Central memory CD8-positive, alpha-beta T cell (primary cell): ENCODE measurements around the gene ZNF197.

Experiments
- ATAC-seq: fragments of 150-1000 bp; cut with Tn5 transposase; replicated peaks from 2 replicates; pipeline ENCODE4 v1.10.0; 2022; ENCODE audit warnings: mild to moderate bottlenecking, moderate FRiP score, moderate number of reproducible peaks; ENCODE audit not compliant: poor library complexity, severe bottlenecking; ENCODE audit errors: extremely low read depth
- DNase-seq, 2 donors: peaks; one replicate each; pipeline ENCODE4 v3.0.0; 2021; ENCODE audit warnings: low spot score in 2 of 2
- H3K27ac Mint-ChIP-seq: one replicate; pipeline ENCODE4 v1.8.0; 2022; ENCODE audit warnings: low read depth, mild to moderate bottlenecking, moderate library complexity, mixed read lengths
- H3K27me3 Mint-ChIP-seq: one replicate; pipeline ENCODE4 v1.8.0; 2022; ENCODE audit warnings: mixed read lengths
- H3K36me3 Mint-ChIP-seq: one replicate; pipeline ENCODE4 v1.8.0; 2022; ENCODE audit warnings: mild to moderate bottlenecking, moderate library complexity, mixed read lengths; ENCODE audit not compliant: insufficient read depth
- H3K4me1 Mint-ChIP-seq: one replicate; pipeline ENCODE4 v1.8.0; 2022; ENCODE audit warnings: mixed read lengths
- H3K4me3 Mint-ChIP-seq: one replicate; pipeline ENCODE4 v1.8.0; 2022; ENCODE audit warnings: mild to moderate bottlenecking, moderate library complexity, mixed read lengths
- H3K9me3 Mint-ChIP-seq: one replicate; pipeline ENCODE4 v1.8.0; 2022; ENCODE audit warnings: mixed read lengths

Gene ZNF197

GRCh38 chr3:44632193-44632592 is 7.4 kb downstream of the ZNF197 start:
- Mint-ChIP-seq H3K27ac (no peak overlapping the region), H3K36me3 (peaks cover 28% of the 10 kb centered on the region), H3K9me3 (peaks cover 7% of the 10 kb centered on the region), H3K27me3 (no peaks in the 10 kb centered on the region), H3K4me1 (peaks cover 32% of the 10 kb centered on the region), H3K4me3 (no peak overlapping the region)
- no peak for DNase-seq
- no peak for ATAC-seq

GRCh38 chr3:44642337-44642736 is 17.5 kb downstream of the ZNF197 start:
- Mint-ChIP-seq H3K4me3 (no peak overlapping the region), H3K9me3 (peaks cover 21% of the 10 kb centered on the region), H3K27me3 (no peaks in the 10 kb centered on the region), H3K36me3 (peaks cover 29% of the 10 kb centered on the region), H3K27ac (no peak overlapping the region), H3K4me1 (peaks cover 6% of the 10 kb centered on the region)
- DNase-seq = no peak
- no peak for ATAC-seq

- H3K27me3 Mint-ChIP-seq = no peaks in the 10 kb centered on the region
- no peak overlapping the region for H3K27ac Mint-ChIP-seq
Measured at GRCh38 chr3:44643024-44643423, 18.2 kb downstream of the ZNF197 start.

DNA sequence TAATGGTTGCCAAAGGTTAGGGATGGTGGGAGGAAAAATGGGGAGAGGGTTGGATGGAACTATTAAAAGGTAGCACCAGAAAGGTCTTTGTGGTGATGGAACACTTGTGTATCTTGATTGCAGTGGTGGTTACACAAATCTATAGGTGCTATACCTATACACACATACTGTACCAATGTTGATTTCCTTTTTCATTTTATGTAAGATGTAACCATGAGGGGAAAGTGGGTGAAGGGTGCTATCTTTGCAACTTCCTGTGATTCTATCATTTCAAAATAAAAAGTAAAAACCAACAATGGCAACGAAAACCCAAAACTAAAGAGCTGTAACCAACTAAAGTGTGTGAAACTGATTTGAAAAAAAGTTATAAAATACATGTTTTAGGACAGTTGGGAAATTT is 22.9 kb downstream of the ZNF197 start:
- peaks cover 16% of the 10 kb centered on the region for H3K4me1 Mint-ChIP-seq
- peaks cover 9% of the 10 kb centered on the region for H3K36me3 Mint-ChIP-seq
- H3K9me3 Mint-ChIP-seq = no peaks in the 10 kb centered on the region
- H3K4me3 Mint-ChIP-seq = peak overlapping the region; percentile 76
- H3K27me3 Mint-ChIP-seq = no peaks in the 10 kb centered on the region
- DNase-seq (no peak), ATAC-seq (no peak)
- H3K27ac Mint-ChIP-seq = peak overlapping the region; percentile 65

More at GRCh38 chr3:44643024-44643423, 18.2 kb downstream of the ZNF197 start:
- Mint-ChIP-seq H3K36me3 (peaks cover 22% of the 10 kb centered on the region), H3K4me1 (peaks cover 11% of the 10 kb centered on the region), H3K4me3 (no peak overlapping the region), H3K9me3 (peaks cover 21% of the 10 kb centered on the region)
- ATAC-seq = no peak
- DNase-seq = no peak

DNA sequence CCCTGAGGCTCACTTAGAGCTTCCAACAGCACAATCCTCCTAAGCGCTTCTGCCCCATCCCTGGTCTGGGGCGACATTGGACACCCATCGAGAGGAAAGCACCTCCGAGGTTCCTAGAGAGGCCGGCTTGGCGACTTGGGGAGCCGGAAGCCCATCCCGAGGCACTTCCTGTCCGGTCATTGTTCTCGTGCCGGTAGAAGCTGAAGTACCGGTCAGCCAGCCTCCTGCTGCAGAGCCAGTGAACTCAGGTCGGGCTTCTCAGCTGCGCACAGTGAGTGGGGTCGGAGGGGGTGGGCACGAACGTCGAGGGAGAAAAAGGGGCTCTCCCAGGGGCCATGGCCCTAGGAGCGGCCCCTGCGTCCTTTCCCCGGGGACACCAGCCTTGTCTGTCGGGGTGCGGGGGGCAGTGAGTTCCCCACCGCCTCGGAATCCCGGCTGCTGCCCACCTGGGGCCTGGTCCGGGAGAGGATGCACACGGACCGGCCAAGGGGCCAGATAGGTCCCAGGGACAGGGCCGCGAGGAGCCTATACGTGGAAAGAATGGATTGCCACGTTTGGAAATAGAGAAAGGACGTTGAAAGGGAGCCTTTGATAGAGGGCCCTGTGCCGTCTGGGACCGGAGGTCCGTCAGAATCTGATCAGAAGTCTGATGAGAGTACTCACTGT is 23.9 kb downstream of the ZNF197 start, which contains the start of gene ZNF35:
ZNF35 (plus strand) TSS at position 169 of the 666 bp plus-strand sequence. CDS start 2,336 bp downstream, outside the sequence.
- Mint-ChIP-seq H3K36me3 (peaks cover 9% of the 10 kb centered on the region), H3K9me3 (peaks cover under 1% of the 10 kb centered on the region), H3K27me3 (no peaks in the 10 kb centered on the region), H3K27ac (peak within 1 kb of the TSS; percentile 65), H3K4me3 (peak within 1 kb of the TSS; percentile 76), H3K4me1 (peaks cover 16% of the 10 kb centered on the region)
- peak in 1 of 2 donors; percentile 10 for DNase-seq
- ATAC-seq = no peak

DNA sequence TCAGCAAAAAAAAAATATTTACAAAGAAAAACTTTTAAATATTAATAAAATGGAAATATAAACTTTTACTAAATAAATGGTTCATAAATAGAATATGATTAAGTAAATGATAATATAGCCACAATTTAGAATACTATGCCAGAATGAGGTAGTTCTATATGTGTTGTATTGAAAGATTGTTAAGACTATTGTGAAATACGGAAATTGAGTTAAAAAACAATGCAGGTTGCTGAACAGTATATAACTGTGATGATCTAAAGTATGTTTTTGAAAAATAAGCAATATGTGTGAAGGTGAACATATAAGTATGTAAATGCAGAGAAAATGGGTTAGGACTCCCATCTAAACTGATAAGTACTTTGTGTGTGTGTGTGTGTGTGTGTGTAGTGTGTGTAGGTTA is 24.9 kb downstream of the ZNF197 start:
- Mint-ChIP-seq H3K4me3 (no peak overlapping the region), H3K4me1 (peaks cover 16% of the 10 kb centered on the region), H3K27ac (no peak overlapping the region), H3K36me3 (peaks cover 9% of the 10 kb centered on the region), H3K9me3 (peaks cover 6% of the 10 kb centered on the region), H3K27me3 (no peaks in the 10 kb centered on the region)
- DNase-seq = no peak
- no peak for ATAC-seq

DNA sequence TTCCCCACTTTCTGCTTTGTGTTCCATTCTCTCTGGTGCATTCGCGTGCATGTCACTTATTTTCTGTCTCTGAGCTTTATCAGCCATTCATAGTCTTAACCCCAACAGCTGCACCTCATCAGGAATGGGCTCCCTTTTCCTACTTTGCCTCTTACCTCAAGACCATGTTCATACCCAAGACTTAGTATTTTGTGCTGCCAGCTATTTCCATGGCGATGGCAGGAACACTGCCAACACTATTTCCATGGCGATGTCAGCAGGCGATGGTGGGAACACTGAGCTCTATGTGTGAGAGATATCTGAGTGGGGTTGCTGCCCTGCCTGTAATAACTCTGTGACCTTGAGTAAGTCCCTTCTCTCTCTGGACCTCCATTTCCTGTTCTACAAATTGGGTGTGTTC is 29.2 kb downstream of the ZNF197 start:
- ATAC-seq = no peak
- no peak overlapping the region for H3K27ac Mint-ChIP-seq
- H3K4me1 Mint-ChIP-seq = peaks cover 3% of the 10 kb centered on the region
- DNase-seq = no peak
- no peaks in the 10 kb centered on the region for H3K27me3 Mint-ChIP-seq
- no peak overlapping the region for H3K4me3 Mint-ChIP-seq
- peaks cover 27% of the 10 kb centered on the region for H3K9me3 Mint-ChIP-seq
- H3K36me3 Mint-ChIP-seq = peaks cover 23% of the 10 kb centered on the region

- Mint-ChIP-seq H3K36me3 (peaks cover 19% of the 10 kb centered on the region), H3K9me3 (peaks cover 23% of the 10 kb centered on the region)
- ATAC-seq = no peak
Measured at GRCh38 chr3:44659015-44659414, 34.2 kb downstream of the ZNF197 start.

DNA sequence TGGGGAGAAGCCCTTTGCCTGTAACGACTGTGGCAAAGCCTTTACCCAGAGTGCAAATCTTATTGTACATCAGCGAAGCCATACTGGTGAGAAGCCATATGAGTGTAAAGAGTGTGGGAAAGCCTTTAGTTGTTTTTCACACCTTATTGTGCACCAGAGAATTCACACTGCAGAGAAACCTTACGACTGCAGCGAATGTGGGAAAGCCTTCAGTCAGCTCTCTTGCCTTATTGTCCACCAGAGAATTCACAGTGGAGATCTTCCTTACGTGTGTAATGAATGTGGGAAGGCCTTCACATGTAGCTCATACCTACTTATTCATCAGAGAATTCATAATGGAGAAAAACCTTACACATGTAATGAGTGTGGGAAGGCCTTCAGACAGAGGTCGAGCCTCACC is 34.6 kb downstream of the ZNF197 start:
- H3K9me3 Mint-ChIP-seq = peaks cover 21% of the 10 kb centered on the region
- H3K4me1 Mint-ChIP-seq = peaks cover 3% of the 10 kb centered on the region
- DNase-seq (no peak), ATAC-seq (no peak)
- no peaks in the 10 kb centered on the region for H3K27me3 Mint-ChIP-seq
- H3K27ac Mint-ChIP-seq = no peak overlapping the region
- H3K36me3 Mint-ChIP-seq = peaks cover 19% of the 10 kb centered on the region
- no peak overlapping the region for H3K4me3 Mint-ChIP-seq

More at GRCh38 chr3:44659015-44659414, 34.2 kb downstream of the ZNF197 start:
- H3K4me1 Mint-ChIP-seq = no peaks in the 10 kb centered on the region
- no peaks in the 10 kb centered on the region for H3K27me3 Mint-ChIP-seq
- H3K27ac Mint-ChIP-seq = no peak overlapping the region
- no peak for DNase-seq
- no peak overlapping the region for H3K4me3 Mint-ChIP-seq

DNA sequence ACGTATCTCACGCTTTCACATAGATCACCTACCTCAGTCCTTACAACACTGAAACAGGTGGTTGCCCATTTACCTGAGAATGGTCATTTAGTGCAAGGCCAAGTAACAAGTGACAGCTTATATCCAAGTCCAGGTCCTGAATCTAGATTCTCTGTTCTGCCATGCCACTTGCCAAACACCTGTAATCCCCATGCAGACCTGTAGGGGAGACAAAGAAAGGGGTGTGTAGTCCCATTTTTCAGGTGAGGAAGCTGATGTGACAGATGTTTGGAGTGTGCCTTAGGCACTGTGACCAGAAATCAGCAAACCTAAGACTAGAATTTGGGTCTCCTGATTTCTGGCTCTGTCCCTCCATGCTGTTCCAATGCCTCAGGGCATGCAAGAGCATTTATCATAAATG is 36.4 kb downstream of the ZNF197 start:
- Mint-ChIP-seq H3K9me3 (peaks cover 28% of the 10 kb centered on the region), H3K27me3 (peaks cover under 1% of the 10 kb centered on the region)

DNA sequence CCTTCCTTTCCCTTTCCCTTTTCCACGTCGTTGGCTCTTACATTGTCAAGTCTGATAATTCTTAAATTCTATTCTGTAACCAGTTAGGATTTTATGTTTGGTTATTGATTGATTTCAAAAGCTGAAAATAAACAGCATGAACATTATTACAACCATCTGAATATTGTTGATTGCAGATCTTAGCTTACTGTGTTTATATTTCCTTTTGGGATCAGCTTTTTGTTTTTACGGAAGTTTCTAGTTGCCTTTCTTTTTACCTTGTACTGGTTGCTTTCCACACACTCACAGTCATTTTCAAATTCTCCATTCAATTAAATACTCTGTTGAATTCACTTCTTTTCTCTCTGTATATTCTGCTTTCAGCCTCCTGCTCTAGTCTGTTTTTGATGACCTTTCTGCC is 40.3 kb downstream of the ZNF197 start:
- Mint-ChIP-seq H3K9me3 (peaks cover 7% of the 10 kb centered on the region), H3K36me3 (peaks cover 1% of the 10 kb centered on the region), H3K4me1 (peaks cover 5% of the 10 kb centered on the region), H3K27ac (no peak overlapping the region), H3K27me3 (peaks cover 6% of the 10 kb centered on the region), H3K4me3 (no peak overlapping the region)
- no peak for ATAC-seq
- no peak for DNase-seq

More for the DNA sequence above, 36.4 kb downstream of the ZNF197 start:
- no peak for DNase-seq
- Mint-ChIP-seq H3K4me1 (peaks cover 5% of the 10 kb centered on the region), H3K36me3 (peaks cover 13% of the 10 kb centered on the region), H3K4me3 (no peak overlapping the region), H3K27ac (no peak overlapping the region)
- no peak for ATAC-seq

DNA sequence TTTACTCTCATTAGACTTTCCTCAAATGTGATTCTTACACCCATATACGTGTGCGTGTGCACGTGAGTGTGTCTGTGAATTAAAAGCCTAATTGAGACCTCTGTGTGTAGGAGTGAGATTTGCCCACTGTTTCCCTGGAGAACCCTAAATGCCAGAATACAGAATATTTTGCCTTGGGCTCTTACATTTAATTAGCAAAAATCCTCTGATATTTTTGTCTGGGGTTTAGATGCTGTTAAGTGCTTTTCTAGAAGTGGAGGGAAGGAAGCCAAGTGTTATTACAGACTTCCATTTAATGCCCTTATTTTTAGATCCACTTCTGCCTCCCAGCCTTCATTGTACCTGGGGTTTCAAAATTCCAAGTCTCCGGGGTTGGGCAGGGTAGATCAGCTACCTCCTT is 41.5 kb downstream of the ZNF197 start:
- peaks cover 7% of the 10 kb centered on the region for H3K9me3 Mint-ChIP-seq
- peaks cover 1% of the 10 kb centered on the region for H3K36me3 Mint-ChIP-seq
- H3K27me3 Mint-ChIP-seq = peaks cover 6% of the 10 kb centered on the region
- no peak for ATAC-seq
- DNase-seq = no peak
- no peak overlapping the region for H3K27ac Mint-ChIP-seq
- no peak overlapping the region for H3K4me3 Mint-ChIP-seq
- H3K4me1 Mint-ChIP-seq = peaks cover 5% of the 10 kb centered on the region

DNA sequence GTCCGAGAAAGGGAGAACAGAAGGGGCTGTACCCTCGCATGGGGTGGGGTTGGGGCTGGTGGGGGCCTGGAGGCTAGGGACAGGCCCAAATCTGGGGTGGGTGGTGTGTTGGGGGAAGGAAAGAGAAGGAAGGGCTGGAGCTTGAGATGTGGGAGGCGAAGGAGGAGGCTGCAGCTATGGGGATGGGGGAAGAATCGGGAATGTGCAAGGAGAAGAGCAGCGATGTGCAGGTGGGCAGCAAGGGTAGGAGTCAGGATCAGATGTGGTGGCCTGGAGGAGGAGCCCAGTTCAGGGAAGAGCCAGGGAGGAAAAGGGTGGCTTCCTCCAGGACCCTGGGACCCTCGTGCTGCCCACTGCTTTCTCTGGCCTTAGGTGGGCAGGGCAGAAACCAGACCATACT is 44.9 kb downstream of the ZNF197 start:
- H3K27me3 Mint-ChIP-seq = peaks cover 13% of the 10 kb centered on the region
- ATAC-seq (no peak), DNase-seq (no peak)
- H3K27ac Mint-ChIP-seq = no peak overlapping the region
- peaks cover 15% of the 10 kb centered on the region for H3K9me3 Mint-ChIP-seq
- no peaks in the 10 kb centered on the region for H3K36me3 Mint-ChIP-seq
- H3K4me1 Mint-ChIP-seq = no peaks in the 10 kb centered on the region
- no peak overlapping the region for H3K4me3 Mint-ChIP-seq
